ENCODE data around the gene LDHAL6A. TPM values are rescaled to one million over a fixed set of nuclear protein-coding genes. Genes with fewer than 3 reads are reported as not detected.

The LDHAL6A gene
- total RNA-seq, 2 experiments from 2014 or later: not detected

DNA sequence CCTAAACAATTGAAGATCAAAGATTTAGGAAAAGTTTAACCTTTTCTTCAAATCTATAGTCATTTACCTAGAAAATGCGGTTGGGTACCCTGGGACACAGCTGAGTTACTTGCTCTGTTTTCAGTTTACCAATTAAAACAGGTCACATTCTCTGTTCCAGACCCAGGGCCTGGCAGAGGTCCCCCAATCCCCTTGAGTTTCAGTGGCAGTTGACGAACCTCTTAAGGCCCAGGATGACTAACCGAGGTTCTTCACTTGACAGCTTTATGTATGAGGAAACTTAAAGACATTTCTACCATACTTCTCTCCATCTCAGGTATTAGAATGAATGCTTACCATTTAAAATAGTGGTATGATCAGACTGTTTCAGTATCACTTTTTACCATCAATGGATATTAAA, 16.3 kb downstream of the LDHAL6A start:
- Mint-ChIP-seq H3K9me3 (no peaks in the 10 kb centered on the region), H3K4me1 (ENCODE audit: low read depth) (no peaks in the 10 kb centered on the region), H3K4me3 (no peak overlapping the region), H3K27me3 (no peaks in the 10 kb centered on the region), H3K36me3 (ENCODE audit: low read depth) (peaks cover 21% of the 10 kb centered on the region), H3K27ac (no peak overlapping the region)
- intact Hi-C loops (cut with DNase I, micrococcal nuclease): no loop called here
- Histone ChIP-seq H3K36me3 (ENCODE audit: insufficient read depth, low read length) (peaks cover 18% of the 10 kb centered on the region), H3K27ac (ENCODE audit: low read depth in 1 of 2, low read length in 2 of 2) (no peak overlapping the region), H3K9me3 (ENCODE audit: control insufficient read depth in 1 of 2, insufficient read depth in 1 of 2, low read length in 2 of 2) (no peaks in the 10 kb centered on the region), H3K4me1 (ENCODE audit: insufficient read depth, low read length) (no peaks in the 10 kb centered on the region), H3K27me3 (ENCODE audit: control insufficient read depth in 1 of 2, insufficient read depth in 2 of 2, low read length in 2 of 2) (no peaks in the 10 kb centered on the region), H3K4me3 (ENCODE audit: low read length) (no peak overlapping the region)
- no peak for ATAC-seq (ENCODE audit: poor library complexity)
- TF ChIP-seq, protein P1, sequence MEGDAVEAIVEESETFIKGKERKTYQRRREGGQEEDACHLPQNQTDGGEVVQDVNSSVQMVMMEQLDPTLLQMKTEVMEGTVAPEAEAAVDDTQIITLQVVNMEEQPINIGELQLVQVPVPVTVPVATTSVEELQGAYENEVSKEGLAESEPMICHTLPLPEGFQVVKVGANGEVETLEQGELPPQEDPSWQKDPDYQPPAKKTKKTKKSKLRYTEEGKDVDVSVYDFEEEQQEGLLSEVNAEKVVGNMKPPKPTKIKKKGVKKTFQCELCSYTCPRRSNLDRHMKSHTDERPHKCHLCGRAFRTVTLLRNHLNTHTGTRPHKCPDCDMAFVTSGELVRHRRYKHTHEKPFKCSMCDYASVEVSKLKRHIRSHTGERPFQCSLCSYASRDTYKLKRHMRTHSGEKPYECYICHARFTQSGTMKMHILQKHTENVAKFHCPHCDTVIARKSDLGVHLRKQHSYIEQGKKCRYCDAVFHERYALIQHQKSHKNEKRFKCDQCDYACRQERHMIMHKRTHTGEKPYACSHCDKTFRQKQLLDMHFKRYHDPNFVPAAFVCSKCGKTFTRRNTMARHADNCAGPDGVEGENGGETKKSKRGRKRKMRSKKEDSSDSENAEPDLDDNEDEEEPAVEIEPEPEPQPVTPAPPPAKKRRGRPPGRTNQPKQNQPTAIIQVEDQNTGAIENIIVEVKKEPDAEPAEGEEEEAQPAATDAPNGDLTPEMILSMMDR (IDR thresholded peaks at IDR 0.05): no peak
- ChIA-PET CTCF (no interaction called here), POLR2A (interaction anchor here (0.7 kb wide), 1 partner anchor 16 kb away, joined by 3 read pairs; no protein-coding TSS in a partner anchor)
- no peak for DNase-seq

DNA sequence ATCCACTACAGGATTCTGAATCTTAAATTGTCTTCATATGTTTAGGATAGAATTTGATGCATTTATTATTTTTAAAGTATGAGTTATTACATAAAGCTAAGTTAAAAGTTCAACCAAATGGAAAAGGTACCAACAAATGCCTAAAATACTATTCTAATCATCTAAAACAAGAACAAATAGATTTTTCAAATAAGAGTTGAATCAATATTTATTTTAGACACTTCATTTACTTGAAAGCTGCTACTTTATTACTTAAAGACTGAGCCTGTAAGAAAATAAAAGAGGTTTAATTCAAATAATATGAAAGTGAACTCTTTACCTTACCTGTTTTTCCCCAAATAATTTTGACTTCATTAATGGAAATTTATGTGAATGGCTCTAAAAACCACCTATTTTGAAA, 16.9 kb downstream of the LDHAL6A start:
- H3K27me3 ChIP-seq (ENCODE audit: control insufficient read depth in 1 of 2, insufficient read depth in 2 of 2, low read length in 2 of 2): no peaks in the 10 kb centered on the region
- H3K9me3 ChIP-seq (ENCODE audit: control insufficient read depth in 1 of 2, insufficient read depth in 1 of 2, low read length in 2 of 2): no peaks in the 10 kb centered on the region
- intact Hi-C loops (cut with DNase I, micrococcal nuclease): no loop called here
- Mint-ChIP-seq H3K27ac (no peak overlapping the region), H3K27me3 (no peaks in the 10 kb centered on the region), H3K36me3 (ENCODE audit: low read depth) (peaks cover 27% of the 10 kb centered on the region), H3K4me1 (ENCODE audit: low read depth) (no peaks in the 10 kb centered on the region), H3K9me3 (no peaks in the 10 kb centered on the region), H3K4me3 (no peak overlapping the region)
- H3K27ac ChIP-seq (ENCODE audit: low read depth in 1 of 2, low read length in 2 of 2): no peak overlapping the region
- TF ChIP-seq, protein P1 (IDR thresholded peaks at IDR 0.05): no peak
- POLR2A ChIA-PET: interaction anchor here (0.7 to 1.0 kb wide), 2 partner anchors 16 to 24 kb away, joined by 3 read pairs; no protein-coding TSS in a partner anchor
- CTCF ChIA-PET: no interaction called here
- DNase-seq (no peak), ATAC-seq (ENCODE audit: poor library complexity) (no peak)
- peaks cover 23% of the 10 kb centered on the region for H3K36me3 ChIP-seq (ENCODE audit: insufficient read depth, low read length)
- H3K4me1 ChIP-seq (ENCODE audit: insufficient read depth, low read length): no peaks in the 10 kb centered on the region
- H3K4me3 ChIP-seq (ENCODE audit: low read length): no peak overlapping the region

DNA sequence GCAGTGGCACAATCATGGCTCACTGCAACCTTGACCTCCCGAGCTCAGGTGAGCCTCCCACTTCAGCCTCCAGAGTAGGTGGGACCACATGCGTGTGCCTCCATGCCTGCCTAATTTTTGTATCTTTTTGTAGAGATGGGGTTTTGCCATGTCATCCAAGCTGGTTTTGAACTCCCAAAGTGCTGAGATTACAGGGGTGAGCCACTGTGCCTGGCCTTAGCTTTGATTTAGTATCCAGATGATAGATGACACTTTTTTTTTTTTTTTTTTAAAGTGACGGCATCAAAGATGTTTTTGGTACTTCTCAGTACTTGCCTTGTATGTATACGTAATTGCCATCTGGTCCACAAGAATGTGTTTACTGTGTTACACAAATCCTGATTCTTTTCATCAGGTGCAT, 23.4 kb downstream of the LDHAL6A start:
- ChIA-PET CTCF (interaction anchor here (0.6 to 1.2 kb wide), 3 partner anchors 14 to 1937 kb away, joined by 3 read pairs; no protein-coding TSS in a partner anchor), POLR2A (no interaction called here)
- H3K9me3 Mint-ChIP-seq: no peaks in the 10 kb centered on the region
- H3K27me3 ChIP-seq (ENCODE audit: control insufficient read depth in 1 of 2, insufficient read depth in 2 of 2, low read length in 2 of 2): no peaks in the 10 kb centered on the region
- peaks cover 87% of the 10 kb centered on the region for H3K36me3 ChIP-seq (ENCODE audit: insufficient read depth, low read length)
- H3K4me3 Mint-ChIP-seq: no peak overlapping the region
- TF ChIP-seq, protein P1 (IDR thresholded peaks at IDR 0.05): no peak
- no peak overlapping the region for H3K27ac Mint-ChIP-seq
- H3K27ac ChIP-seq (ENCODE audit: low read depth in 1 of 2, low read length in 2 of 2): no peak overlapping the region
- no peaks in the 10 kb centered on the region for H3K4me1 Mint-ChIP-seq (ENCODE audit: low read depth)
- intact Hi-C loops (cut with DNase I, micrococcal nuclease): no loop called here
- H3K36me3 Mint-ChIP-seq (ENCODE audit: low read depth): peaks cover 92% of the 10 kb centered on the region
- H3K4me3 ChIP-seq (ENCODE audit: low read length): no peak overlapping the region
- ATAC-seq (ENCODE audit: poor library complexity) (no peak), DNase-seq (no peak)
- no peaks in the 10 kb centered on the region for H3K4me1 ChIP-seq (ENCODE audit: insufficient read depth, low read length)
- H3K9me3 ChIP-seq (ENCODE audit: control insufficient read depth in 1 of 2, insufficient read depth in 1 of 2, low read length in 2 of 2): no peaks in the 10 kb centered on the region
- H3K27me3 Mint-ChIP-seq: no peaks in the 10 kb centered on the region
